ENCODE measurements around the gene SLC35F1. TPM values are rescaled to one million over a fixed set of nuclear protein-coding genes. Genes with fewer than 3 reads are reported as not detected.
"Not testable (repeated sequence)": the region's sequence is repeated elsewhere in the genome, so short reads cannot be mapped to it uniquely, and the experiment has no call there.

Gene SLC35F1
- not detected in 2 replicates for total RNA-seq (2014; rRNA removed; shearing (Covaris generic); ENCODE audit: low replicate concordance)

DNA sequence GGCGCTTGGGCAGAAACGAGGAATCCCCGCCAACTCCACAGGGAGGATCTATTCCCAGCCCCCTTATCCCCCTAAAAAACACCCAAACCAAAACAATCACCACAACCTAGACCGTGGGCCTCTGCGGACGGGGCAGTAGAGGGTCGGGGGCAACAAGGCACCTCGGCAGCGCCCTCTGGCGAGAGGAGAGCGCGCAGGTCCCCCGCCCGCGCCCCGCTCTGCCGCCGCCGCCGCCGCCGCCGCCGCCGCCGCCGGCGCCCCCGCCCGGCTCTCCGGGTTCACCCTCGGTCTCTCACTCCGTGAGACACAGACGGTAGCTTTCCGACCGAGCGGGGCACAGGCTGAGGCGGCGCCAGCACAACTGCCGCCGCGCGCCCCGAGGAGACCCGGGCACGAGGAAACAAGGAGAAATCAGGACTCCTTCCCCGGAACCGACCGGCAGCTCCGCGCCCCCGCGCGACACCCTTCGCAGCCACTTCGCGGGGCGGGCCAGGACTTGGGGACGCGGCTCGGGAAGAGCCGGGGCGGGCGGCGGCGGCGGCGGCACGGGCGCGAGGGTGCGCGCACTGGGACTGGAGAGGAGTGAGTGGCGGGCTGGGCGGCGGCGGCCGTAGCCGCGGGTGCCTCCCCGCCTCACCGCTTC, at the start of gene SLC35F1:
Gene SLC35F1, plus strand, starts transcription at position 307 of the 643 bp plus-strand sequence.
- Histone ChIP-seq H3K4me3 (peak within 1 kb of the TSS; percentile 37), H3K36me3 (no peaks in the 10 kb centered on the region), H3K27me3 (peaks cover 29% of the 10 kb centered on the region), H3K9me3 (no peaks in the 10 kb centered on the region)
- peak; percentile 23 for DNase-seq

DNA sequence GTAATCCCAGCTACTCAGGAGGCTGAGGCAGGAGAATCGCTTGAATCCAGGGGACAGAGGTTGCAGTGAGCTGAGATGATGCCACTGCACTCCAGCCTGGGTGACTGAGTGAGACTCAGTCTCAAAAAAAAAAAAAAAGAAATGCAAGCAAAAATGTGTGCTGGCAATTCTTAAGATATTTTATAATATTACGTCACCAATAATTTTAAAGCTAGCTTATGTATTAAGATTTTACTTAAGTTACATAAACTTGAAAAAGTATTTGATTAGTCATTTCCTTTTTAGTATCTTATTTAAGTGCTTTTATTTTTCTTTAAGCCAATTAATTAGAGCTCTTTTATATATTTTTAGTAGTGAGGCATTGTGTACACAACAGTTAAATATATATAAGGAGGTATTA, 48.5 kb upstream of the SLC35F1 start:
- DNase-seq, H3K4me3 ChIP-seq, H3K9me3 ChIP-seq, H3K27me3 ChIP-seq, H3K36me3 ChIP-seq: not testable (repeated sequence)

DNA sequence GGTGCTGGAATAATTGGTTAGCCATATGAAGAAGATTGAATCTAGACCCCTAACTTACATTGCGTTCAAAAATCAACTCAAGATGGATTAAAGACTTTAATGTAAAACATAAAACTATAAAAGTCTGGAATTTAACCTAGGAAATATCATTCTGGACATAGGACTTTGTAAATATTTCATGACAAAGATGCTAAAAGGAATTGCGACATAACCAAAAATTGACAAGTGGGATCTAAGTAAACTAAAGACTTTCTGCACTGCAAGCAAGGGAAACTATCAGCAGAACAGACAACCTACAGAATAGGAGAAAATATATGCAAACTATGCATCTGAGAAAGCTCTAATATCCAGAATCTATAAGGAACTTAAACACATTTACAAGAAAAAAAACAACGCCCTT, 45.5 kb upstream of the SLC35F1 start:
- Histone ChIP-seq H3K4me3 (no peak overlapping the region), H3K27me3 (no peaks in the 10 kb centered on the region), H3K9me3 (no peaks in the 10 kb centered on the region), H3K36me3 (no peaks in the 10 kb centered on the region)
- no peak for DNase-seq

DNA sequence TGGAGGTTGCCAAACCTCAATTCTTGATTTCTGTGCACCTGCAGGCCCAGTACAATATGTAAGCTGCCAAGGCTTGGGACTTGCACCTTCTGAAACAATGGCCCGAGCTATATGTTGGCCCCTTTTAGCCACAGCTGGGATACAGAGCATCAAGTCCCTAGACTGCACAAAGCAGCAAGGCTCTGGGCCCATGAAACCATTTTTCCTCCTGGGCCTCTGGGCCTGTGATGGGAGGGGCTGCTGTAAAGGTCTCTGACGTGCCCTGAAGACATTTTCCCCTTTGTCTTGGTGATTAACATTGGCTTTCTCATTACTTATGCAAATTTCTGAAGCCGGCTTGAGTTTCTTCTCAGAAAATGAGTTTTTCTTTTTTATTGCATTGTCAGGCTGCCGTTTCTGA, 40.5 kb upstream of the SLC35F1 start:
- Histone ChIP-seq H3K36me3 (no peaks in the 10 kb centered on the region), H3K4me3 (no peak overlapping the region), H3K27me3 (no peaks in the 10 kb centered on the region), H3K9me3 (no peaks in the 10 kb centered on the region)
- no peak for DNase-seq

DNA sequence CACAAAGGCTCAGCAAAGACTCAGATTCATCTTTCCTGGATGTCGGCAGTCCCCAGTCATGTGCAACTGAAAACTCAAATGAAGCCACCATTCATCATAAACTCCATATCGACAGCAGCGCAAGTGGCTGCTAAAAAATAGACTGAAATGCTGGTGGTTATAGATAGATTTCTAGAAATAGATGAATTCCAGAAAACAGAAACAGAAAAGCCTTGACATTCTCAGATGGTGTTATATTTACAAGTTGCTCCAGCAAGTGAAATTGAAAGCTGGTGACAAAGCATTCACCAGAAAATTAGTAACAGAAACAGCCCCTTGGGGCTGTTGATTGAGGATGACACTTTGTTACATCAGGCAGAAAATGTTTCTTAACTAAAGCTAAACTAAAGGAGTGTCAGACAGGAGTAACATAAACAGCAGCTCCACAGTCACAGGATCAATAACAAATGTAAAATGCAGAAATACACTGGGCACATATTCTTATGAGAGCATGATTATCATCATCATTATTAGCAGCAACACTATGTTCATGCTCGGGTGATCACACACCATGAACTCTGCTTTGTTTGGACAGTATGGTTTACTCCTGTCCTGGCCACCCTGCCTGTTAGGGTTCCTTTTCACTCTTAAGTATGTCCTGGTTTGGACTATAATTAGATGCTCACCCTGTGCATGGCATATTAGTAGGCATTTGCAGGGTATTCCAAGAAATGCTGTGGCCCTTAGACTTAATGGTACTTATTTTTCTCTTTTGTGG, 36.4 kb upstream of the SLC35F1 start:
- H3K36me3 ChIP-seq: no peaks in the 10 kb centered on the region
- H3K9me3 ChIP-seq: no peaks in the 10 kb centered on the region
- no peak for DNase-seq
- H3K27me3 ChIP-seq: no peaks in the 10 kb centered on the region
- H3K4me3 ChIP-seq: no peak overlapping the region

DNA sequence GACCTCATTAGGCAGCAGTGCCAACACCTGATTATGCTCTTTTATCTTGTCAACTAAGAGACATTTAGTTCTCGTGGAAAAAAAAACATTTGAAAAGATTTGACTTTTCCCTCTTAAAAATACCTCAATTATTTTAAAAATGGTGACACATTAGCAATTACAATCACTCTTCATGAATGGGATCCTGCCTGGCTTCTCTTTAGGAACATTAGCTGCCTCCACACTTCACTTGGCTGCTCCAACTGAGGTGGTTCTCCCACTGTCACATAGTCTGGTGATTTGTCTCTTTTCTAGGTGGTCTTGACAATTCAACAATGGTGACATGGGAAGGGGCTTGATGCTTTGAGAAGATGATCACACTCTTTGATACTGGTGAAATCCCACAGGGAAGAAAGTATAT, 26.2 kb upstream of the SLC35F1 start:
- Histone ChIP-seq H3K36me3 (no peaks in the 10 kb centered on the region), H3K9me3 (no peaks in the 10 kb centered on the region), H3K4me3 (no peak overlapping the region), H3K27me3 (no peaks in the 10 kb centered on the region)
- no peak for DNase-seq

DNA sequence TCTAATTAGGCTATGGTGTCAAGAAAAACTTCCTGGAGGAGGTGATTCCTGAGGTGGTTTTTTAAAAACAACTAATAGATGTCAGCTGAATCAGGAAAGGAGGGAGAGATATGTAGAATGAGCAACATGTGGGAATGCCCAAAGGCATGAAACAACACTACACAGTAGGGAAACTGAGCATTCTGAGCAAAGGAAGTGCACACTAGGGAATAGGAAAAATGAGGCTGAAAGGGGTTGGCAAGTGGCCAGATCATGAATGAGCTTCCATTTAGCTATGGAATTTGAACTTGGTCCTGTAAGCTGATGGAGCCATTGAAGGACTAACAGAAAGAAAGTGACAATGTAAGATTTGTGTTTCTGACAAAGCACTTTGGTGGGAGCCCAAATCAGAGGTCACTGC, 16.9 kb upstream of the SLC35F1 start:
- no peak overlapping the region for H3K4me3 ChIP-seq
- no peaks in the 10 kb centered on the region for H3K27me3 ChIP-seq
- no peaks in the 10 kb centered on the region for H3K9me3 ChIP-seq
- no peak for DNase-seq
- no peaks in the 10 kb centered on the region for H3K36me3 ChIP-seq

DNA sequence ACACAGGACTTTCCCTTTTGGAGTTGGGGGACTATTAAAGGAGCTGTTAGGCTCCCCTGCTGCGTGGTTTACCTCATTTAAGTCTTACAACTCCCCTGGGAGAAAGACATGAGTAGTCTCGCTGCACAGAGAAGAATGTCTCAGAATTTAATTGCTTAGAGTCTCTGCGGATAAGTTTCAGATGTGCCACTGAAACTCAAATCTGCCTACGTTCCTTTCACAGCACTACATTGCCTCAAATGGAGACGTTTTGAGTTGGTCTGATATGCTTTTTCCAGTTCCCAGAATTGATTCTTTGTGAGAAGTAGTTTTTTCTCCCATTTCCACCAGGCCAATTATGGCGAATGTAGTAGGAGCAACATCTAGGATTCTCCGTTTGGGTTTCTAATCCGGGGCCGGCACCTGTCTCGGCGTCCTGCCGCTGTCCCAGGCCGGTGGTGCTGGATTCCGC, 532 bp upstream of the SLC35F1 start:
- H3K4me3 ChIP-seq: peak overlapping the region; percentile 37
- DNase-seq: peak; percentile 25
- H3K36me3 ChIP-seq: no peaks in the 10 kb centered on the region
- no peaks in the 10 kb centered on the region for H3K9me3 ChIP-seq
- H3K27me3 ChIP-seq: peaks cover 29% of the 10 kb centered on the region

DNA sequence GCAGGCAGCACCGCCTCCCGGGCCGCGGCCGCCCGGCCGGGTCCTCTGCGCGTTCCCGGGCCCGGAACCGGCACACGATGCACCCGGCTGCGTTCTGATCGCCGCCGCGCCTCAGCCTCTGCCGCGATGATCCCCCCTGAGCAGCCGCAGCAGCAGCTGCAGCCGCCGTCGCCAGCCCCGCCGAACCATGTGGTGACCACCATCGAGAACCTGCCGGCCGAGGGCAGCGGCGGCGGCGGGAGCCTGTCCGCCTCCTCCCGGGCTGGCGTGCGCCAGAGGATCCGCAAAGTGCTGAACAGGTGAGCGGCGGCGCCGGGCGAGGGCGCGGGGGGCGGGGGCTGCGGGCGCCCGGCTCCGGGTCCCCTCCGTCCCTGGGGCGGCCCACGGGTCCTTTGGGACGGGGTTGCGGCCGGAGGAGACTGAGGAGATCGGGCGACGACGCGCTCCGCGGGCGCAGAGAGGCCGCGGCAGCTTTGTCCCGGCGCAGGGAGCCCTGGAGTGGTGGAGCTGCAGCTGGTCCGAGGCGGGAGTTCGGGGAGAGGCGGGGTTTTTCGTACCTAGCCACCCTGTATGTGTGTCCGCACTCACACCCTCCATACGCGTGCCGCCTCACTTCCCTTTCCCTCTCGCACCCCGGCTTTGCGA, 659 bp downstream of the SLC35F1 start:
- Histone ChIP-seq H3K9me3 (no peaks in the 10 kb centered on the region), H3K4me3 (no peak overlapping the region; the same call in 1 of the 2 replicates), H3K36me3 (no peaks in the 10 kb centered on the region), H3K27me3 (peaks cover 29% of the 10 kb centered on the region)
- DNase-seq: peak; percentile 6

DNA sequence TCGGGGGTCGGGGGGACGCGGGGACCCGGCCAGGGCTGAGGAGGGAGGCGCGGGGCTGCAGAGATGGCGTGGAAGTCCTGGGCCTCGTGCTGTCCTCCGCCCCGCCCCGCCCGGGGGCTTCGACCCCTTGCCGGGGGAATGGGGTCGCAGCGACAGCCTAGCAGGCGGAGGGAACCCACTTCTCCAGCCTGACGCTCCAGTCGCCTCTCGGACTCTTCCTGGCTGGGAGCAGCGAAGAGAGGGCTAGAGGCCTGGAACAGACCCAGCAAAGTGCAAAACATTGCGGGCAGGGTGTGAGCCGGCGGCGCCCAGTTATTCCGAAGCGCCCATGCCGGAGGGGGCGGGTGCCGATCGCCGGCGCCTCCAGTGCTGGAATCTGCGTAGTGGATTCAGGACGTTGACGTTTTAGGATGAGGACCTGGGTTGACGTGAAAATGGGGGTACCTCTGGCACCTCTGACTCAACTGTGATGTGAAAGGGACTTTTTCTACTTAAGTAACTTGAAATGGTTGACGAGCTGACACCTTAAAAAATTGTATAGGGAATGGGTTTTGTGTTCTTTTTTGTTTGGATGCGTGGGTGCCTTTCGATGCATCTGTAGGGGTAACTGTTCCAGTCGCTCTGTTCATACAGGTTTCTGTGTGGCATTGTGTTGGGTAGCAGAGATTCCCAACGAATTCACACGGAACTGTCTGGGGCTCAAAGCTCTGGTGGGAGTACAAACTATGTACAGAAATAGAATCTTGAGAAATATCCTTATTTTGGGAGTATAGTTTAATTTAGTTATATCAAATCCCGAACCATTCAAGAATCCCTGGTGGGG, 1.4 kb downstream of the SLC35F1 start:
- no peaks in the 10 kb centered on the region for H3K9me3 ChIP-seq
- no peaks in the 10 kb centered on the region for H3K36me3 ChIP-seq
- H3K4me3 ChIP-seq: no peak overlapping the region
- peak; percentile 22 for DNase-seq
- peaks cover 29% of the 10 kb centered on the region for H3K27me3 ChIP-seq

DNA sequence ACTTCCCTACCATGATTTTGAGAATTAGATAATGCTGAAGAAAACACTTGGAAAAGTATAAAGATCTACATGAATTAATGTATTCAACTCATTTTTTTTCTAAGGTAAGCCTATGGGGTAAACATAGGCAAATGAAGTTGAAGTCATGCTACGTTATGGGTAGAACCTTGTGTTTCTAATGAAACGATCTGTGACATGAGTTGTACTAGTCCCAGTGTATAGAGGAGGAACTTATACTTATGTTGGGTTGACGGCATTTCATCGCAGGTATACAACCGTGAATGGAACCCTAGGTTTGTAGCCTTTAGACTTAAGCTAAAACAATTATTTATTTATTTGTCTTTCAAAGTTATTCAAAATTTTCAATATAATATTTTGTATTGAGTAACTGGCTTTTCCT, 2.6 kb downstream of the SLC35F1 start:
- peaks cover 29% of the 10 kb centered on the region for H3K27me3 ChIP-seq
- DNase-seq: no peak
- no peaks in the 10 kb centered on the region for H3K9me3 ChIP-seq
- no peak overlapping the region for H3K4me3 ChIP-seq
- H3K36me3 ChIP-seq: no peaks in the 10 kb centered on the region

DNA sequence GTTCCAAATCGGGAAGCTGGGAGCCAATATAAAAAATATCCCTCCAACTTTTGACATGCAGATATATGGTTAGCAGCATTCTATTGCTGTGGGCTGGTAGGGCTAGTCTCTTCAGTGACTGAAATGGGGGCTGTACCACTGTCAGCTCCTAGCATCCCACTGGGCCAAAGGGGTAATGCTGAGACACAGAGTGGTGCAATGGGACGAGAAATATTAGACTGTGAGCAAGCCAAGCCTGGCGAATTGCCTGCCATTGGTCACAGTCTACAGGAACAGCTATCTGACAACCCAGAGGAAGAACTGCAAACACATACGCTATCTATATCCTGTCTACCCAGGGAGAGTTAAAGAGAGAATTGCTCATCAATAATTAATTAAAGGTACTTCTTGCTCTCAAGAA, 3.5 kb downstream of the SLC35F1 start:
- Histone ChIP-seq H3K9me3 (no peaks in the 10 kb centered on the region), H3K27me3 (peaks cover 24% of the 10 kb centered on the region), H3K4me3 (no peak overlapping the region), H3K36me3 (no peaks in the 10 kb centered on the region)
- no peak for DNase-seq

DNA sequence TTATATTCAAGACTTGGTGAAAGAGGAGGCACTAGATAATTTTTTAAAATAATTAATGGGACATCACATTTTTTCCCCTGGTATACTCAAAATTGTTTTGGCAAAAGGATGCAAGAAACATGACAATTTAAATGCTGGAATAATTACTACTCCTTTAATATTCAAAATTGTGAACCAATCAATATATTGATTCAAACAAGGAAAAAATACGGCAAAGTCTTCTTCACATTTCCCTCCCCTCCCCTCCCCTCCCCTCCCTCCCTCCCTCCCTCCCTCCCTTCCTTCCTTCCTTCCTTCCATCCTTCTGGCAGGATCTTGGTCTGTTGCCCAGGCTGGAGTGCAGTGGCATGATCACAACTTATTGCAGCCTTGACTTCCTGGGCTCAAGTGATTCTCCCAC, 4.1 kb downstream of the SLC35F1 start:
- Histone ChIP-seq H3K36me3 (no peaks in the 10 kb centered on the region), H3K27me3 (peaks cover 18% of the 10 kb centered on the region), H3K9me3 (no peaks in the 10 kb centered on the region), H3K4me3 (no peak overlapping the region)
- DNase-seq: no peak

DNA sequence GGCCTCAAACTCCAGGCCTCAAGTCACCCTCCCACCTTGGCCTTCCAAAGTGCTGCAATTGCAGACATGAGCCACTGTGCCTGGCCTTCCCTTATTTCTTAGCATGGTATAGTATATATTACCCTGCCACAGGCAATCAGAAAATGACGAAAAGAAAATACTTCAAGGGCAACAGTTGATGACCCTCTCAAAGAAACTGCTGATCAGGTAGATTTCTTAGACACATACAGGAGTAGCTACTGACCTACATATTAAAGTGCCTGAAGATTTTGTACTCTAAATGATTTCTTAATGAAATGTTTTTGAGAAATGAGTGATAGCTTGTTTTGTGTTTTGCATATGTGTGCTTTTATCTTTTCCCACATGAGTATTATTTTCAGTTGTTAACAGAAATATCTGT, 4.6 kb downstream of the SLC35F1 start:
- peaks cover 13% of the 10 kb centered on the region for H3K27me3 ChIP-seq
- no peaks in the 10 kb centered on the region for H3K36me3 ChIP-seq
- DNase-seq: no peak
- H3K9me3 ChIP-seq: no peaks in the 10 kb centered on the region
- no peak overlapping the region for H3K4me3 ChIP-seq

DNA sequence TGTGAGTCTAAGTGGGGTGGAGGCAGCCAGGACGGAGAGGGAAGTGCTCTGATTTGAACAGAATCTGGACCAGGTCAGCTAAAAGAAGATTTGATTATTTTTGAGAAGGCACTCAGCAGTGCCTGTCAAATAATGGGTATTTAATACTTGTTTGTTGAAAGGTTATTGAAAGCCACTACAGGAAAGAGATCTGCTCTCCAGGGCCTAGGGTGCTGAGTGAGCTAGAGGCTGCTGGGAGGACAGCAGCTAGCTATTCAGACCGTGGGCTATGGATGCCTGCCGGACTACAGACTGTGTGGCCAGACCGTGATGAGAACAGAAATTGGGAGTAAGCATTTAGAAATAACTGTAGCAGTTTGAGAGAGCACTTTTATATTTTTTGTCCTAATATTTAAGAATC, 8.8 kb downstream of the SLC35F1 start:
- H3K9me3 ChIP-seq: no peaks in the 10 kb centered on the region
- H3K27me3 ChIP-seq: peaks cover 2% of the 10 kb centered on the region; the same call in 1 of the 2 replicates
- DNase-seq: no peak
- H3K36me3 ChIP-seq: no peaks in the 10 kb centered on the region
- H3K4me3 ChIP-seq: no peak overlapping the region

DNA sequence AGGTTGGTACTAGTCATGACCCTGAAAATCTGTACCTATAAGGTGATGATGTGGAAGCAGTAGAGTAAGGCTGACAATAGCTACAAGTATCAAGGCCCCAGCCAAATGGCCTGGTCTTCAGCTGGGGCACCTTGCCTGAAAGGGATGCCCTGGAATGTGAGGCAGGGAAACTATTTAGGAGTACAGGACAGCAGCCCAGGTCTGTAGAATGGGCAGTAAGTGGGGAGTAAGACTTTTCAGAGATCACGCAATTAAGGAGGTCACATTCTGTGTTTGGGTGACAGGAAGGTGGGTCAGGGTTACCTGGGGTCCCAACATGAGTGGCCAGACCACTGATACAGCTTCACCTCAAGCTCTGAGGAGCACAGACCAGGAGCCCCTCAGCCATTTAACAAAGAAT, 9.4 kb downstream of the SLC35F1 start:
- H3K4me3 ChIP-seq: no peak overlapping the region
- no peaks in the 10 kb centered on the region for H3K9me3 ChIP-seq
- peaks cover 2% of the 10 kb centered on the region; the same call in 1 of the 2 replicates for H3K27me3 ChIP-seq
- no peak for DNase-seq
- no peaks in the 10 kb centered on the region for H3K36me3 ChIP-seq

DNA sequence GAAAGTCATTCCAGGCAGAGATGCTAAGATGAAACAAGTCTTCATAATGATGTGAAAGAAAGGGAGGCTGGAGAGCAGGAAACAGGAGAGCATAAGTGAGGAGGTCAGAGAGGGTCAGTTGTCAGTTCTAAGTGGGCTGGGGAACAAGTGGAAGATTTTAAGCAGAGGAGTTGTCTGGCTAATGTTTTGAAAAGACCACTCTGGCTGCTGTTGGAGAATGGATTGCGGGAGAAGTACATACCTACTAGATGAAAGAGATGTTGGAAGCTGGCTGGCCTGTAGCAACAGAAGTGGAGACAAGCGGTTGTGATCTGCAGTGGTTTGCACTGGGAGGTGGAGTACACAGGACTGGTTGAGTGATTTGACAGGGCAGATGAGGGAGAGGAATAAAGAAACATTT, 10.1 kb downstream of the SLC35F1 start:
- peaks cover 2% of the 10 kb centered on the region; the same call in 1 of the 2 replicates for H3K27me3 ChIP-seq
- no peaks in the 10 kb centered on the region for H3K9me3 ChIP-seq
- DNase-seq: no peak
- no peaks in the 10 kb centered on the region for H3K36me3 ChIP-seq
- no peak overlapping the region for H3K4me3 ChIP-seq
